Measurements from ENCODE around the gene SPPL3.
A peak's percentile ranks its signal among the peaks of the same experiment; 100 is the strongest.

Gene SPPL3

GRCh38 chr12:120771097-120771496 lies 133.1 kb downstream of the SPPL3 start:
- no peak for DNase-seq

GRCh38 chr12:120767071-120768024 lies 136.8 kb downstream of the SPPL3 start:
- no peak for DNase-seq

GRCh38 chr12:120766566-120766965 lies 137.6 kb downstream of the SPPL3 start:
- DNase-seq: no peak

GRCh38 chr12:120764816-120765215 lies 139.3 kb downstream of the SPPL3 start:
- DNase-seq: no peak

GRCh38 chr12:120763250-120763649 lies 140.9 kb downstream of the SPPL3 start:
- DNase-seq: no peak

GRCh38 chr12:120762086-120762485 lies 142.1 kb downstream of the SPPL3 start:
- no peak for DNase-seq

- peak; percentile 38 to 67 for DNase-seq
Observed at GRCh38 chr12:120761519-120761934, 142.6 kb downstream of the SPPL3 start.

- DNase-seq: peak in 1 of 2 experiments; percentile 51
Observed at GRCh38 chr12:120760349-120761254, 143.6 kb downstream of the SPPL3 start.

GRCh38 chr12:120759591-120760348 lies 144.4 kb downstream of the SPPL3 start:
- peak; percentile 93 to 97 for DNase-seq

- DNase-seq: no peak
Observed at GRCh38 chr12:120758798-120759590, 145.2 kb downstream of the SPPL3 start.

- DNase-seq: no peak
Observed at GRCh38 chr12:120757949-120758348, 146.2 kb downstream of the SPPL3 start.

- no peak for DNase-seq
Observed at GRCh38 chr12:120757226-120757742, 146.9 kb downstream of the SPPL3 start.

GRCh38 chr12:120755269-120755668 lies 148.9 kb downstream of the SPPL3 start:
- no peak for DNase-seq

- DNase-seq: no peak
Observed at GRCh38 chr12:120754792-120755191, 149.4 kb downstream of the SPPL3 start.

GRCh38 chr12:120751389-120751788 lies 152.8 kb downstream of the SPPL3 start:
- DNase-seq: no peak

GRCh38 chr12:120750806-120751205 lies 153.4 kb downstream of the SPPL3 start:
- no peak for DNase-seq

- DNase-seq: no peak
Observed at GRCh38 chr12:120749256-120749655, 154.9 kb downstream of the SPPL3 start.

GRCh38 chr12:120748242-120748641 lies 155.9 kb downstream of the SPPL3 start:
- no peak for DNase-seq

- no peak for DNase-seq
Observed at GRCh38 chr12:120744922-120745493, 159.2 kb downstream of the SPPL3 start.

GRCh38 chr12:120741476-120742421 lies 162.4 kb downstream of the SPPL3 start:
- no peak for DNase-seq

All from NCI-H187 (cell line).